Keratinocyte (primary cell): ENCODE measurements around the gene PSMD2. TPM values are rescaled to one million over a fixed set of nuclear protein-coding genes. Genes with fewer than 3 reads are reported as not detected.

Source experiments
- DNase-seq: peaks from one replicate; pipeline ENCODE4 v3.0.0-alpha.2; 2011; ENCODE audit warnings: low read depth, missing footprints, low spot score
- FAIRE-seq: peaks from 2 replicates; lab custom pipeline; 2011; peaks lifted over from hg19 to GRCh38; lab: Jason Lieb, UNC
- H2AFZ ChIP-seq: 2 replicates; pipeline ENCODE4 v1.6.0; 2012; ENCODE audit warnings: low read length, control low read depth, inconsistent platforms; ENCODE audit not compliant: control insufficient read depth
- H3K27ac ChIP-seq: 2 replicates; pipeline ENCODE4 v1.5.1; 2011; ENCODE audit warnings: low read length; ENCODE audit not compliant: control insufficient read depth, insufficient read depth
- H3K27me3 ChIP-seq: 3 replicates; pipeline ENCODE4 v1.6.0; 2011; ENCODE audit warnings: low read length; ENCODE audit not compliant: control insufficient read depth, insufficient read depth; ENCODE audit errors: extremely low read depth
- H3K36me3 ChIP-seq, 2 experiments: 2 replicates in 1 of 2; 3 replicates in 1 of 2; pipeline ENCODE4 v1.5.1; 2011; ENCODE audit warnings: low read length in 2 of 2, mild to moderate bottlenecking in 1 of 2; ENCODE audit not compliant: control insufficient read depth in 2 of 2, insufficient read depth in 2 of 2; ENCODE audit errors: extremely low read depth in 1 of 2
- H3K4me1 ChIP-seq: 3 replicates; pipeline ENCODE4 v1.5.1; 2011; ENCODE audit warnings: low read length; ENCODE audit not compliant: control insufficient read depth, insufficient read depth; ENCODE audit errors: extremely low read depth
- H3K4me2 ChIP-seq: 3 replicates; pipeline ENCODE4 v1.6.0; 2011; ENCODE audit warnings: low read depth, low read length; ENCODE audit not compliant: control insufficient read depth, insufficient read depth; ENCODE audit errors: extremely low read depth
- H3K4me3 ChIP-seq, 3 experiments: fragments of 200-600 bp in 1 of 3; sonication (generic) in 1 of 3; 2 replicates in 2 of 3; 3 replicates in 1 of 3; pipeline ENCODE4 v1.5.1; 2011 to 2016; ENCODE audit warnings: low read length in 3 of 3, mild to moderate bottlenecking in 3 of 3, control low read depth in 2 of 3, inconsistent platforms in 1 of 3, low read depth in 1 of 3, mixed read lengths in 1 of 3, mixed run types in 1 of 3, moderate library complexity in 1 of 3; ENCODE audit not compliant: control insufficient read depth in 2 of 3, insufficient read depth in 2 of 3; ENCODE audit errors: extremely low read depth in 1 of 3
- H3K79me2 ChIP-seq: 2 replicates; pipeline ENCODE4 v1.6.0; 2012; ENCODE audit warnings: low read length; ENCODE audit not compliant: control insufficient read depth, insufficient read depth
- H3K9ac ChIP-seq: 3 replicates; pipeline ENCODE4 v1.6.0; 2011; ENCODE audit warnings: low read length; ENCODE audit not compliant: control insufficient read depth, insufficient read depth; ENCODE audit errors: extremely low read depth
- H3K9me1 ChIP-seq: 3 replicates; pipeline ENCODE4 v1.6.0; 2011; ENCODE audit warnings: low read length; ENCODE audit not compliant: control insufficient read depth, insufficient read depth; ENCODE audit errors: extremely low read depth
- H3K9me3 ChIP-seq: 2 replicates; pipeline ENCODE4 v1.5.1; 2012; ENCODE audit warnings: low read depth, low read length; ENCODE audit not compliant: control insufficient read depth
- H4K20me1 ChIP-seq: 3 replicates; pipeline ENCODE4 v1.6.0; 2011; ENCODE audit warnings: low read length; ENCODE audit not compliant: control insufficient read depth, insufficient read depth; ENCODE audit errors: extremely low read depth
- EZH2 ChIP-seq: IDR thresholded peaks from one replicate; pipeline ENCODE4 v1.6.1; 2012; ENCODE audit warnings: inconsistent platforms, mild to moderate bottlenecking, low read length, moderate library complexity
- dilution Hi-C: fragments of 300-500 bp; cut with MboI; formaldehyde crosslinking; loops from one replicate; pipeline ENCODE4 v1.7.0; 2020; ENCODE audit warnings: low sequenced_read_pairs; ENCODE audit not compliant: extremely low pct_ligation_motif_present
- polyA plus RNA-seq, 5 experiments: library from polyadenylated mRNA; depleted of rRNA in 3 of 5; stranded (reverse) in 3 of 5; stranded (forward) in 1 of 5; unstranded in 1 of 5; fragments of >200 nt; gene quantifications; 1 replicate in 1 of 5; 2 replicates in 3 of 5; 3 replicates in 1 of 5; pipeline versions ENCODE4 v1.2.1 to v1.2.3, GENCODE V29; 2011 to 2012; ENCODE audit warnings: missing spikeins in 2 of 5, low read depth in 1 of 5, low replicate concordance in 1 of 5
- TF ChIP-seq, protein P1 (sequence below), 3 experiments: IDR thresholded peaks in 1 of 3; conservative IDR thresholded peaks in 1 of 3; optimal IDR thresholded peaks in 1 of 3; 2 replicates in 2 of 3; 3 replicates in 1 of 3; pipeline versions ENCODE3 to v1.5.1; 2011; ENCODE audit warnings: low read length in 3 of 3, mild to moderate bottlenecking in 3 of 3, moderate library complexity in 2 of 3, control low read depth in 1 of 3, inconsistent platforms in 1 of 3; ENCODE audit not compliant: insufficient read depth in 2 of 3; ENCODE audit errors: extremely low read depth in 1 of 3

PSMD2 gene
- polyA plus RNA-seq, 1 donor (not counting 4 experiments of a cell fraction or from before 2014, with no cell fraction given) = 593 TPM

DNA sequence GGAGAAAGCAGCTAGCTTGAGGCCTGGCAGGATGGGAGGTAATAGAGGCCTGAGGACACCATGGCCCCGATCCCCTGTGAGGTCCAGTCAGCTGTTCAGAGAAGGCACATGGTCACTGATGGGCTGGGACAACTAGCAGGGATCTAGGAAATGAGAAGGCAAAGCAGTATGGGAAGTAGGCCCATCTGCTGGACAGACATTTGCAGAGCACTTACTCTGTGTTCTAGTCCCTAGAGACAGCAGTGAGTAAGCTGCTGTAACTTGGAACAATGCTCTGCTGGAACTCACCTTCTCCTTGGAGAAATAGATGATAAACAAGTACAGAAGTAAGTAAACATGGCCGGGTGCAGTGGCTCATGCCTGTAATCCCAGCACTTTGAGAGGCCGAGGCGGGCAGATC lies 16.1 kb upstream of the PSMD2 start:
- H3K36me3 ChIP-seq = no peaks in the 10 kb centered on the region
- dilution Hi-C loops = no loop called here
- H3K4me1 ChIP-seq = no peaks in the 10 kb centered on the region
- no peaks in the 10 kb centered on the region for H3K79me2 ChIP-seq
- H3K27ac ChIP-seq = no peak overlapping the region
- H3K9me3 ChIP-seq = no peaks in the 10 kb centered on the region
- H4K20me1 ChIP-seq = no peaks in the 10 kb centered on the region
- H2AFZ ChIP-seq = no peak overlapping the region
- no peak overlapping the region for H3K4me2 ChIP-seq
- H3K4me3 ChIP-seq = no peak overlapping the region
- FAIRE-seq (no peak), DNase-seq (no peak)
- H3K9ac ChIP-seq = no peak overlapping the region
- H3K9me1 ChIP-seq = no peaks in the 10 kb centered on the region
- peaks cover 6% of the 10 kb centered on the region for H3K27me3 ChIP-seq
- TF ChIP-seq, protein P1, sequence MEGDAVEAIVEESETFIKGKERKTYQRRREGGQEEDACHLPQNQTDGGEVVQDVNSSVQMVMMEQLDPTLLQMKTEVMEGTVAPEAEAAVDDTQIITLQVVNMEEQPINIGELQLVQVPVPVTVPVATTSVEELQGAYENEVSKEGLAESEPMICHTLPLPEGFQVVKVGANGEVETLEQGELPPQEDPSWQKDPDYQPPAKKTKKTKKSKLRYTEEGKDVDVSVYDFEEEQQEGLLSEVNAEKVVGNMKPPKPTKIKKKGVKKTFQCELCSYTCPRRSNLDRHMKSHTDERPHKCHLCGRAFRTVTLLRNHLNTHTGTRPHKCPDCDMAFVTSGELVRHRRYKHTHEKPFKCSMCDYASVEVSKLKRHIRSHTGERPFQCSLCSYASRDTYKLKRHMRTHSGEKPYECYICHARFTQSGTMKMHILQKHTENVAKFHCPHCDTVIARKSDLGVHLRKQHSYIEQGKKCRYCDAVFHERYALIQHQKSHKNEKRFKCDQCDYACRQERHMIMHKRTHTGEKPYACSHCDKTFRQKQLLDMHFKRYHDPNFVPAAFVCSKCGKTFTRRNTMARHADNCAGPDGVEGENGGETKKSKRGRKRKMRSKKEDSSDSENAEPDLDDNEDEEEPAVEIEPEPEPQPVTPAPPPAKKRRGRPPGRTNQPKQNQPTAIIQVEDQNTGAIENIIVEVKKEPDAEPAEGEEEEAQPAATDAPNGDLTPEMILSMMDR (optimal IDR thresholded peaks at IDR 0.05 in 1 of 3, IDR thresholded peaks at IDR 0.05 in 1 of 3, conservative IDR thresholded peaks at IDR 0.05 in 1 of 3; ENCODE audit: extremely low read depth in 1 of 3, insufficient read depth in 2 of 3, low read length in 3 of 3) = no peak
- no peak for TF ChIP-seq EZH2

DNA sequence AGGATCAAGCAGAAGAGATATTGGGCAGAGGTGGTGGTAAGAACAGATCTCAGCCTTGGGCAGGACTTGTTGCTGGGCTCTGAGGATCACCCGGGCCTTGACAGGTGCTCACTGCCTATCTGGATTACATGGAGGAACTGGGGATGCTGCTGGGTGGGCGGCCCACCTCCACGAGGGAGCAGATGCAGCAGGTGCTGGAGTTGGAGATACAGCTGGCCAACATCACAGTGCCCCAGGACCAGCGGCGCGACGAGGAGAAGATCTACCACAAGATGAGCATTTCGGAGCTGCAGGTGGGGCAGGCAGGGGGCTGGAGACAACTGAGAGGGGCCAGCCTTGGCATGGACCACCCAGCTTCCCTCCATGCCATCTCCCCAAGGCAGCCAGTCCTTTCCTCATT lies 15.4 kb upstream of the PSMD2 start:
- no peak for FAIRE-seq
- H3K27me3 ChIP-seq = peaks cover under 1% of the 10 kb centered on the region

More for the DNA sequence above, 15.4 kb upstream of the PSMD2 start:
- Histone ChIP-seq H3K9ac (no peak overlapping the region), H3K9me1 (no peaks in the 10 kb centered on the region), H3K27ac (no peak overlapping the region), H4K20me1 (no peaks in the 10 kb centered on the region), H3K4me1 (no peaks in the 10 kb centered on the region), H3K4me3 (no peak overlapping the region), H3K9me3 (no peaks in the 10 kb centered on the region), H3K79me2 (no peaks in the 10 kb centered on the region), H3K36me3 (no peaks in the 10 kb centered on the region), H3K4me2 (no peak overlapping the region), H2AFZ (no peak overlapping the region)
- DNase-seq = no peak
- dilution Hi-C loops = no loop called here
- TF ChIP-seq, protein P1 (optimal IDR thresholded peaks at IDR 0.05 in 1 of 3, IDR thresholded peaks at IDR 0.05 in 1 of 3, conservative IDR thresholded peaks at IDR 0.05 in 1 of 3; ENCODE audit: extremely low read depth in 1 of 3, insufficient read depth in 2 of 3, low read length in 3 of 3) = no peak
- no peak for TF ChIP-seq EZH2
